GM10847 (cell line): ENCODE results near the gene NCCRP1.

ENCODE experiments used
- POLR2A ChIP-seq: IDR thresholded peaks from 2 replicates; pipeline ENCODE4 v1.6.1; 2011; ENCODE audit not compliant: insufficient read length; ENCODE audit errors: extremely low read depth

Gene NCCRP1

GRCh38 chr19:39172700-39173501 is 23.9 kb upstream of the NCCRP1 start:
- TF ChIP-seq POLR2A: no peak

DNA sequence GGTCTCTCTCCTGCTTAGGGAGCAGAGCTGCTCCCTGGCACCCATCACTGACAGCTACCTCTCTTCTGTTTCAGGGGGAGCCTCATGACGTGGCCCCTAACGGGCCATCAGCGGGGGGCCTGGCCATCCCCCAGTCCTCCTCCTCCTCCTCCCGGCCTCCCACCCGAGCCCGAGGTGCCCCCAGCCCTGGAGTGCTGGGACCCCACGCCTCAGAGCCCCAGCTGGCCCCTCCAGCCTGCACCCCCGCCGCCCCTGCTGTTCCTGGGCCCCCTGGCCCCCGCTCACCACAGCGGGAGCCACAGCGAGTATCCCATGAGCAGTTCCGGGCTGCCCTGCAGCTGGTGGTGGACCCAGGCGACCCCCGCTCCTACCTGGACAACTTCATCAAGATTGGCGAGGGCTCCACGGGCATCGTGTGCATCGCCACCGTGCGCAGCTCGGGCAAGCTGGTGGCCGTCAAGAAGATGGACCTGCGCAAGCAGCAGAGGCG is 23.2 kb upstream of the NCCRP1 start:
- no peak for TF ChIP-seq POLR2A

DNA sequence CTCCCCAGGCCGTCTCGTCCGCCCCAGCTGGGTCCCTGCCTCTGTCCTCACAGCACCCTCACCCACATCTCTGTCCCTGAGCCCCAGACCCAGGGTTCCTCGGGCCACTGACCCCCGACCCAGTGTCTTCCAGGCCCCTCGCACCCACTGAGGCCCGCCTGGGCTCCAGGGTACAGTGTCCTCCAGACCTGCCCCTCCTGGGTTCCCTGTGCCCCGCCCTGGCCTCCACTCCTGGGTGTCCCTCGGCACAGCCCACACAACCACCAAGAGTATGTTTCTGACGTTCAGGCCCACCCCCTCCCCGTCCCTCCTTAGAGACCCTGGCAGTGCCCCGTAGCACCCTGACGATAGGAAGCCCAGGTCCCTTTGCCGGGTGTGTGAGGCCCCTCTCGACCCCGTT is 22.6 kb upstream of the NCCRP1 start:
- no peak for TF ChIP-seq POLR2A

GRCh38 chr19:39174558-39175544 is 21.9 kb upstream of the NCCRP1 start:
- no peak for TF ChIP-seq POLR2A

GRCh38 chr19:39175564-39175963 is 21.2 kb upstream of the NCCRP1 start:
- TF ChIP-seq POLR2A: no peak

DNA sequence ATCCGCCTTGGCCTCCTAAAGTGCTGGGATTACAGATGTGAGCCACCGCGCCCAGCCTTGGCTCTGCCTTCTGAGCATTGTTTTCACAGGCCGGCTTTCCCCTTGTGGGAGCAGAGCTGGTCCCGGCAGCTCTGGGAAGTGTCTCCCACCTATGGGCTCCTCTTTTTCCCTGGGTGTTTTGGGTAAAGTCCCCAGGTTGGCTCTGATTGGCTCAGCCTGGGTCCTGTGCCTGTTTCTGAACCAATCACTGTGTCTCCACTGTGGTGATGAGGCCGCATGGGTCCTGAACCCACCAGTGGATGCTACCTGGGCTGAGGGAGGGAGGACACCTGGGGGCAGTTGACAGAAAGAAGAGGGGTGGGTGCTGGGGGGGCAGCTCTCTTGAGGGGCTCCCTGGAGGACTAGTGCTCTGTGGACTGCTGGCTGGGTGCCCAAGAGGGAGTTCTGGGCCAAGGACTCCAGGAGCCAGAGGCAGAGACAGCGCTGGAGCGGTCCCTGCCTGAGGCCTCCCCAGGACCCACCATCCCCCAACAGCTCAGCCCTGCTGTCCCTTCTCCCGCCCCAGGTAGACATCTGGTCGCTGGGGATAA is 19.6 kb upstream of the NCCRP1 start:
- TF ChIP-seq POLR2A: no peak

DNA sequence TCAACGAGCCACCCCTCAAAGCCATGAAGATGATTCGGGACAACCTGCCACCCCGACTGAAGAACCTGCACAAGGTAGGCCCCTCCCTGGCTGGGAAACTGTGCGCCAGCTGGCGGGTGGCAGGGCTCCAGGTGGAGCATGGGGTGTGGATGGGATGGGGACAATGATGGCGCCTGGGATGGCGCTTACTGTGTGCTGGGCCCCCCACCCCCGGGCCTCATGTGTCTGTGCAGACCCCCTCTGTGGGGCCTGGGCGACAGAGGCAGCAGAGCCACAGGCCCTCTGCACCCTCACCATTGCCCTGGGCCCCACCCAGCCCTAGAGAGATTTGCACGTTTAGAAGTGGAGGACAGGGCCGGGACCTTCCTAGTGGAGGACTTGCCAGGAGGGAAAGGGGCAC is 19.0 kb upstream of the NCCRP1 start:
- no peak for TF ChIP-seq POLR2A

DNA sequence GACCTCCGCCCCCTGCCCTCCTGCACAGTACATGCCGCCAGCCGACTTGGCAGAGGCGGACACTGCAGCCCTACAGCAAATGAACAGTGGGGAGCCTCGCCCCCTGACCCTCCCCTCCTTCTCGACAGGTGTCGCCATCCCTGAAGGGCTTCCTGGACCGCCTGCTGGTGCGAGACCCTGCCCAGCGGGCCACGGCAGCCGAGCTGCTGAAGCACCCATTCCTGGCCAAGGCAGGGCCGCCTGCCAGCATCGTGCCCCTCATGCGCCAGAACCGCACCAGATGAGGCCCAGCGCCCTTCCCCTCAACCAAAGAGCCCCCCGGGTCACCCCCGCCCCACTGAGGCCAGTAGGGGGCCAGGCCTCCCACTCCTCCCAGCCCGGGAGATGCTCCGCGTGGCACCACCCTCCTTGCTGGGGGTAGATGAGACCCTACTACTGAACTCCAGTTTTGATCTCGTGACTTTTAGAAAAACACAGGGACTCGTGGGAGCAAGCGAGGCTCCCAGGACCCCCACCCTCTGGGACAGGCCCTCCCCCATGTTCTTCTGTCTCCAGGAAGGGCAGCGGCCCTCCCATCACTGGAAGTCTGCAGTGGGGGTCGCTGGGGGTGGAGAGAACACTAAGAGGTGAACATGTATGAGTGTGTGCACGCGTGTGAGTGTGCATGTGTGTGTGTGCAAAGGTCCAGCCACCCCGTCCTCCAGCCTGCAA is 18.3 kb upstream of the NCCRP1 start:
- TF ChIP-seq POLR2A: no peak

DNA sequence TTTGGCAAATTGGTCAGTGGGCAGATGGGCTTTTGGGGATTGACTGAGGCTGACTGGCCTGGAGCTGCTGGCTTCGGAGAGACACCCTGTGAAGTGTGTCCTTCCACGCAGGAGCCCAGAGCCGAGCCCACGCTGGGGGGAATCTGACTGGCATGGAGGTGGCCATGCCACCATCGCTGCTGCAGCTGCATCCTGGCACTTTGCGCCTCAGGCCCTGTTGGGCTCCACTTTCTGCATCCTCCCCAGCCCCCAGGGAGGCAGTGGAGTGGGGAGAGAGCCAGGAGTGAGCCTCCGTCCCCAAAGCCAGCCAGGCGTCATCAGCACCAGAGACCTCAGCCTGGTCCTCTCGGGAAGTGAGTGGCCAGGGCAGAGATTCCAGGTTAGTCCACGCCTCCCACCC is 17.0 kb upstream of the NCCRP1 start:
- TF ChIP-seq POLR2A: no peak

DNA sequence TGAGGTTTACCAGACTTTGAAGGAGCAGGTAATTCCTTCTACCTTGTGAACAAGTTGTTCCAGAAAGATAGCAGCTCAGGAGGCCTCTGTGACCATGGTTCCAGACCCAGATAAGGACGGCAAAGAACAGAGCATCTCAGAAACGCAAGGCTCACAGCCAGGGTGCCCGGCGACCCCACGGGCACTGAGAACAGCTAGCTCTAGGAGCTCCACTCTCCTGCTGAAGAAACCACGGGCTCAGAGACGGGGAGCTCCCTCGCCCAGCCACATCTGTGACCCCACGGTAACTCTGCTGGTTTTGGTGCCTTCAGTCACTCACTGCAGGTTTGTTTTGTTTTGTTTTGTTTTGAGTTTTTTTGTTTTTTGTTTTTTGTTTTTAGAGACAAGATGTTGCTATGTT is 16.0 kb upstream of the NCCRP1 start:
- no peak for TF ChIP-seq POLR2A

DNA sequence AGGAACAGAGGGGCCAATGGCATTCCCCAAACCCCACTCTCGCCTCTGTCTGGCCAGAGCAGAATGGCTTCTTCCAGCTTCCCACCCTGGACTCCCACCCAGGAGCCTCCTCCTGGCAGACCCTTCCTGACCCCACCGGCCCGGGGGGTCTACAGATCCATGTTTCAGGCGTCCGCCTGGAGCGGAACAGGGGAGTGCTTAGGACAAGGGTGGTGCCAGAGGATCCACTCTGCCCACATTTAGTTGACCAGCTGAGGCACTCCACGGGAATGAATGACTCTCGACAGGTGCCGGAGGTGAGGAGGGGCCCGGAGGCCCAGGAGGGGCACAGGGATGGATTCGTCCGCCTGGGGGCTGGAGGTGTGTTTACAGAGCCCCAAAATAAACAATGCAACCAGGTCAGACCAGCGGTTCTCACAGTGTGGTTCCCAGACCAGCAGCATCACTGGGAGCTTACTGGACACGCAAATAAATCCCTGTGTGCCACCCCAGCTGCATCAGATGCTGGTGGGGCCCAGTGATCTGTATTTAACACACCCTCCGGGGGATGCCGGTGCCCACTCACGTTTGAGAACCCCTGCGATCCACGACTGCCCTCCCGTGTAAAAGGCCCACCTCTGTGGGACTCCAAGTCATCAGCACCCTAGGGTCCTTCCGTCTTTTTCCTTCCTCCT is 15.1 kb upstream of the NCCRP1 start:
- no peak for TF ChIP-seq POLR2A

DNA sequence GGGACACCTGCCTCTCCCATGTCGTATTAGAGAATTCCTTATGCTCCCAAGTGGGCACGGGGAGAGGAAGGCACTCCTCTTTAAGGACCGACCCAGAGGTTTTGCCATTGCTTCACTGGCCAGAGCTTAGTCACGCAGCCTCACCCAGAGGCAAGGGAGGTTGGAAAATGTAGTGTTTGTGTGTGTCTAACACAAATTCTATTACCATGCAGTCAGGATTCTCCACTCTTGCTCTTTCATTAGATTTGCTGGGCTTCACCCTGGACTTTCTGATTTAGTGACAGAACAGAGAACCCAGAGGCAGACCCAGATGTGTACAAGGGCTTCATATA is 14.6 kb upstream of the NCCRP1 start:
- no peak for TF ChIP-seq POLR2A

GRCh38 chr19:39183104-39183503 is 13.7 kb upstream of the NCCRP1 start:
- TF ChIP-seq POLR2A: no peak

DNA sequence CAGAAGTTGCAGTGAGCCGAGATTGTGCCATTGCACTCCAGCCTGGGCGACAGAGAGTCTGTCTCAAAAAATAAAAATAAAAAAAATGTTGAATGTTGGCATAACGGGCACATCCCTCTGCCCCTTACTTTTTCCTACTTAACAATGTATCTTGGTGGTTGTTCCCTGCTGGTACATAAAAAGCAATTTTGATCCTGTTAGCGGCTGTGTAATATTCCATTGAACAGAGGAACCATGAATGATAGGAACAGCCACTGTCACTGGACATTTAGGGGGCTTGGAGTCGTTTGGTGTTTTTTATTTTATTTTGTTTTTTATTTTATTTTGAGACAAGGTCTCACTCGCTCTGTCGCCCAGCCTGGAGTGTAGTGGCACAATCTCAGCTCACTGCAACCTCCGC is 10.4 kb upstream of the NCCRP1 start:
- no peak for TF ChIP-seq POLR2A
